ENCODE data around the gene CHPT1. TPM values are rescaled to one million over a fixed set of nuclear protein-coding genes. Genes with fewer than 3 reads are reported as not detected.

Gene CHPT1
- total RNA-seq, 2 experiments from 2014 or later: 17.0 to 17.3 TPM

DNA sequence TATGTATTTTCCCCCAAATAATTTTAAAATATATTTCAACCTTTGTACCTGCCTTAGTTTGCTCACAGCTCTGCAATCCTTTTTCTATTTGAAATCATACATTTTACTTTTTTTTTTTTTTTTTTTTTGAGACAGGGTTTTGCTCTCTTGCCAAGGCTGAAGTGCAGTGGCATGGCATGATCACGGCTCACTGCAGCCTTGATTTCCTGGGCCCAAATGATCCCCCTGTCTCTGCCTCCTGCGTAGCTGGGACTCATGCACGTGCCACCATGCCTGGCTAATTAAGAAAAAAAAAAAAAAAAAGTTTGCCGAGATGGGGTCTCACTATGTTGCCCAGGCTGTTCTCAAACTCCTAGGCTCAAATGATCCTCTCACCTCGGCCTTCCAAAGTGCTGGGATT, 43.1 kb downstream of the CHPT1 start:
- peaks cover 30% of the 10 kb centered on the region for H3K36me3 Mint-ChIP-seq (ENCODE audit: low read depth)
- no peaks in the 10 kb centered on the region for H3K27me3 Mint-ChIP-seq
- H3K4me1 Mint-ChIP-seq: peaks cover 17% of the 10 kb centered on the region
- no peak overlapping the region for H3K27ac Mint-ChIP-seq
- DNase-seq: no peak
- H3K4me3 Mint-ChIP-seq: no peak overlapping the region
- ChIA-PET POLR2A (no interaction called here), CTCF (interaction anchor here (0.7 kb wide), 1 partner anchor 39 kb away, joined by 5 read pairs; no protein-coding TSS in a partner anchor)
- H3K9me3 Mint-ChIP-seq: no peaks in the 10 kb centered on the region

DNA sequence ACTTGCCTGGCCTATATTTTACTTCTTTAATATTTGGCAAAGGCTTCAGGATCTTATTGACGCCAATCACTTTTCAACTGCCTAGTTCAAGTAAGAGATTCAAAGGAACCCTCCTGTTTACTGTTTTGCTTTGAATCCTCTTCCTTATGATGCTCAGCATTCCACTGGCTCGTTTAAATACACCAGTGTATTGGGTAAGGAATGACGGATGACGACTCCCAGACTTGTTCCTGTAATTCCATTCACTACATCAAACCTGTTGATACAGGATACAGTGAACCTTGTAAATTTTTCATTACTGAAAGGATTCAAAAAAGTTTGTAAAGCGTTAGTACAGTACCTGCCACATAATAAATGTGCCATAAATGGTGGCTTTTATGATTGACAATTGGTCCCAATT, 43.5 kb downstream of the CHPT1 start:
- H3K4me1 Mint-ChIP-seq: peaks cover 17% of the 10 kb centered on the region
- ChIA-PET POLR2A (no interaction called here), CTCF (no interaction called here)
- H3K9me3 Mint-ChIP-seq: no peaks in the 10 kb centered on the region
- no peak for DNase-seq
- peaks cover 30% of the 10 kb centered on the region for H3K36me3 Mint-ChIP-seq (ENCODE audit: low read depth)
- H3K27ac Mint-ChIP-seq: no peak overlapping the region
- no peaks in the 10 kb centered on the region for H3K27me3 Mint-ChIP-seq
- no peak overlapping the region for H3K4me3 Mint-ChIP-seq

DNA sequence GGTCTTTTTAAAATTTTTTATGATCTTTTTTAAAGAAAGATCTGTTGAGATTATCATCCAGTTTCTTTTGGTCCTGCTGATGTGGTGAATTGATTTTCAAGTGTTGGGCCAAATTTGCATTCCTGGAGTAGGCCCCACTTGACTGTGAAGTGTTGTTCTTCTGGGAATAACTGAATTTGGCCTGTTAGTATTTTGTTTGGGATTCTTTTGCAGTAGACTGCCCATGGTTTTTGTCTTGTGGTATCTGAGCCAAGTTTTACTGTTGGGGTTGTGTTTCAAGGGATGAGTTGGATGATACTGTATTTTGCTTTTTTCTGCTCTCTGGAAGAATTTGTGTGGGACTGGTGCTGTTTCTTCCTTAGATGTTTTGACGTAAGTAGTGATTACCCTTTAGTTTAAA, 45.8 kb downstream of the CHPT1 start:
- no peaks in the 10 kb centered on the region for H3K27me3 Mint-ChIP-seq
- H3K4me1 Mint-ChIP-seq: peaks cover 17% of the 10 kb centered on the region
- ChIA-PET CTCF (no interaction called here), POLR2A (no interaction called here)
- peak overlapping the region; percentile 67 for H3K27ac Mint-ChIP-seq
- no peak overlapping the region for H3K4me3 Mint-ChIP-seq
- DNase-seq: no peak
- no peaks in the 10 kb centered on the region for H3K9me3 Mint-ChIP-seq
- peaks cover 41% of the 10 kb centered on the region for H3K36me3 Mint-ChIP-seq (ENCODE audit: low read depth)

DNA sequence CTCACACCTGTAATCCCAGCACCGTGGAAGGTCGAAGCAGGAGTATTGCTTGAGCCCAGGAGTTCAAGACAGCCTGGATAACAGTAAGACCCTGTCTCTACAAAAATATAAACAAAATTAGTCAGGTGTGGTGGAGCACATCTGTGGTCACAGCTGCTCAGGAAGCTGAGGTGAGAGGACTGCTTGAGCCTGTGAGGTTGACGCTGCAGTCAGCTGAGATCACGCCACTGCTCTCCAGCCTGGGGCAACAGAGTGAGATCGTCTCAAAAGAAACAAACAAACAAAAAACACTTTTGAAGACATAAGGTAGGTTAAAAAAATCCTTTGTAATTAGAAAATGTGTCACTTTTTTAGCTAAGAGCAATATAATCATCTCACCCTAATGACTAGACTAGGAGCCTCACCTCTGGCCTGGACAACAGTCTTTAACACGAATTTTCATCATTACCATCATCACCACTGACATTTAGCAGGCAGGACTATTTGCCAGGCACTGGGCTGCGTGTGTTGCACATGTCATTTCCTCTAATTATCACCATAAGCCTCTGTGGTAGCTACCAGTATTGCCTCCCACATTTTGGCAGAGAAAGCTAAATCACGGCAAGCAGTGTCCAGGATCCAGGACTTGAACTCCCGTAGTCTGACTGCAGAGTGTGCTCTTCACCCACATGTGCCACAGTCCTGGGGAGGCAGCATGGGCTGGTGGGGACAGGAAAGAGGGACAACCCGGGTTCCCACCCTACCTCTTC, 46.5 kb downstream of the CHPT1 start:
- Mint-ChIP-seq H3K36me3 (ENCODE audit: low read depth) (peaks cover 42% of the 10 kb centered on the region), H3K4me3 (no peak overlapping the region), H3K27me3 (no peaks in the 10 kb centered on the region), H3K27ac (peak overlapping the region; percentile 67), H3K4me1 (peaks cover 17% of the 10 kb centered on the region), H3K9me3 (no peaks in the 10 kb centered on the region)
- ChIA-PET CTCF (no interaction called here), POLR2A (no interaction called here)
- peak; percentile 28 for DNase-seq

DNA sequence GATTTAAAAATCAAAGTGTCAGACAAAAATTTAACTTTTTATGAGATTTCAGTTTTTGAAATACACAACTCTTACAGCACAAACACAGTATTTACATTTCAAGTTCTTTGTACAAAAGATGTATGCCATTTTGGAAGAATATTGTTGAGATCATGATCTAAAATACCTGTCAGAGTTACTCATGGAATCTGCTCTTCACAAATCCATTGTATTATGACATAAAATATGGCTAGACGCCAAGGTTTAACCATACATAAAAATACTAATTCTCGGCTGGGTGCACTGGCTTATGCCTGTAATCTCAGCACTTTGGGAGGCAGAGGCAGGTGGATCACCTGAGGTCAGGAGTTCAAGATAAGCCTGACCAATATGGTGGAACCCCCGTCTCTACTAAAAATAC, 48.0 kb downstream of the CHPT1 start:
- no peak for DNase-seq
- Mint-ChIP-seq H3K36me3 (ENCODE audit: low read depth) (peaks cover 52% of the 10 kb centered on the region), H3K27me3 (no peaks in the 10 kb centered on the region), H3K9me3 (no peaks in the 10 kb centered on the region), H3K27ac (no peak overlapping the region), H3K4me3 (no peak overlapping the region), H3K4me1 (peaks cover 17% of the 10 kb centered on the region)
- POLR2A ChIA-PET: no interaction called here
- CTCF ChIA-PET: interaction anchor here (0.6 to 4.1 kb wide), 2 partner anchors 15 to 23 kb away, joined by 4 to 14 read pairs; no protein-coding TSS in a partner anchor

DNA sequence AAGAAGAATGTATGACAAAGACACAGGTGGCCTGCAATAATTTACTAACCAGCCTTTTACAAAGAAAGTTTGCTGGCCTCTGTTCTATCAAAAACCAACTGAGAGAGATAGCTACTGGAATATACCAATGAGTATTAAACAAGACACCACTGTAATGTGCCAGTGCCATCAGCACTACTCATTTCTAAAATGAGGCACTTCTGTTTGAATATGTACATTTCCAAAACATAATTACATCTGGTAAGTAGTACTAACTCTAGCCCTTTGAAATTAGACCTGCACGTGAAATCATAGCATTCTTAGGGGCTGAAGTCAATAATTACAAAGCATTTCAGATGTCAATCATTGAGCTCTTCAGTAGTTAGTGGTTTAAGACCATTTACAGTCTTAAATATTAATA, 48.8 kb downstream of the CHPT1 start:
- POLR2A ChIA-PET: no interaction called here
- Mint-ChIP-seq H3K4me1 (peaks cover 17% of the 10 kb centered on the region), H3K27me3 (no peaks in the 10 kb centered on the region), H3K9me3 (no peaks in the 10 kb centered on the region), H3K4me3 (no peak overlapping the region), H3K27ac (no peak overlapping the region), H3K36me3 (ENCODE audit: low read depth) (peaks cover 59% of the 10 kb centered on the region)
- CTCF ChIA-PET: interaction anchor here (0.6 to 4.1 kb wide), 2 partner anchors 14 to 23 kb away, joined by 4 to 14 read pairs; no protein-coding TSS in a partner anchor
- DNase-seq: no peak

DNA sequence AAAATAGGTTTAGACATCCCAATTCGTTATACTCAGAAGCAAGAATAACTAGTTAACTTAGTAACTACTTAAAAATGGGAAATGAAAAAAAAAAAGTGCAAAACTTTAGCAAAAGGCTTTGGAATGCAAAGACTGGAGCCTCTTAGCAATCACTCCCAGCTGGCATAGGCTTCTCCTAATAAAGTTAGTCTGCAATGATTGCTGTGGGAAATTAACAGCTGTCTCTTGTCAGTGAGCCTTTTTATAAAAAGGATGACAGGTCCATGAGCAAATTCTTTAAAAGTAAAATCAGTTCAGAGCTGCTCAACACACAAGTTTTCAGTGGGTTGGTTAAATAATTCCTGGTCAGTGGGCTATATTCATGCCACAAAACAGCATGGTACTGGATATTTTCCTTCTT, 49.2 kb downstream of the CHPT1 start:
- POLR2A ChIA-PET: interaction anchor here (0.8 kb wide), 1 partner anchor 84 kb away, joined by 3 read pairs; the partner anchor contains the start of gene GNPTAB
- Mint-ChIP-seq H3K9me3 (no peaks in the 10 kb centered on the region), H3K27me3 (no peaks in the 10 kb centered on the region), H3K4me1 (peaks cover 17% of the 10 kb centered on the region), H3K36me3 (ENCODE audit: low read depth) (peaks cover 61% of the 10 kb centered on the region), H3K4me3 (no peak overlapping the region), H3K27ac (no peak overlapping the region)
- CTCF ChIA-PET: interaction anchor here (4.1 kb wide), 1 partner anchor 13 kb away, joined by 14 read pairs; no protein-coding TSS in a partner anchor
- no peak for DNase-seq

DNA sequence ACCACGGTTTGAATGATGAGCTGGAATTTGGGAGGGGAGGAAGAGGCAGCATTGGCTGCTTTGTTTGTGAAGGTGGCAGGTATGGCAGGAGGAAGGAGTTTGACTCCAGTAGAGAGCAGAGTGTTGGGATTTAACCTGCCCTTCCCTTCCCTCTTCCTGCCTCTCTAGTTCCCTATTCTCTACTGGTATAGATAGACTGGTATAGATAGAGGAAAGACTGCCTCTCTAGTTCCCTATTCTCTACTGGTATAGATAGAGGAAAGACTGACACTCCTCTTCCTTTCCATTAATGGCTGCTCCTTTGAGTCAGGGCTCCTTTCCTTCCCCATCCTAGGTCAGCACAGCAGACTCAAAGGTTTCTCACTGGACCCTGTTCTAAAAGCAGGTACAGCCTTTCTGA, 50.3 kb downstream of the CHPT1 start:
- ChIA-PET CTCF (interaction anchor here (4.1 kb wide), 1 partner anchor 12 kb away, joined by 14 read pairs; no protein-coding TSS in a partner anchor), POLR2A (no interaction called here)
- Mint-ChIP-seq H3K4me1 (peaks cover 17% of the 10 kb centered on the region), H3K27ac (no peak overlapping the region), H3K9me3 (no peaks in the 10 kb centered on the region), H3K4me3 (no peak overlapping the region), H3K36me3 (ENCODE audit: low read depth) (peaks cover 64% of the 10 kb centered on the region), H3K27me3 (no peaks in the 10 kb centered on the region)
- DNase-seq: no peak

DNA sequence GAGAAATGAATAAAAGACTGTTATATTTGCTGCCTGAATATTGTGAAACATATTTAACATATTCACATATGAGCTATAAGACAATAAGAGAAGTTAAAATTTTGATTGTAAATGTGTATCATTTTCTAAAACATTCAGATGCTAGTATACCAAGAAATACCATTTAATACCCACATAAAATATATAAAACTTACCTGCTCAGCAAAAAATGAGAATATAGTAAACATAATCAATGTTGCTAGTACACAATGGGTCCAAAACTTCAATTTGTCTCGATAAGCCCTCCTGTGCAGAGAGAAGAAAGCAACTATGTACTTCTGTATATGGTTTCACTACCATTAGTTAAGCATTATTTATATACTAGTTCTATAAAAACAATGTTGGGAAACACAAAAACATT, 51.5 kb downstream of the CHPT1 start:
- H3K36me3 Mint-ChIP-seq (ENCODE audit: low read depth): peaks cover 62% of the 10 kb centered on the region
- H3K27me3 Mint-ChIP-seq: no peaks in the 10 kb centered on the region
- no peaks in the 10 kb centered on the region for H3K9me3 Mint-ChIP-seq
- H3K27ac Mint-ChIP-seq: no peak overlapping the region
- H3K4me1 Mint-ChIP-seq: peaks cover 6% of the 10 kb centered on the region
- CTCF ChIA-PET: interaction anchor here (4.1 kb wide), 1 partner anchor 11 kb away, joined by 14 read pairs; no protein-coding TSS in a partner anchor
- H3K4me3 Mint-ChIP-seq: no peak overlapping the region
- POLR2A ChIA-PET: no interaction called here
- no peak for DNase-seq

DNA sequence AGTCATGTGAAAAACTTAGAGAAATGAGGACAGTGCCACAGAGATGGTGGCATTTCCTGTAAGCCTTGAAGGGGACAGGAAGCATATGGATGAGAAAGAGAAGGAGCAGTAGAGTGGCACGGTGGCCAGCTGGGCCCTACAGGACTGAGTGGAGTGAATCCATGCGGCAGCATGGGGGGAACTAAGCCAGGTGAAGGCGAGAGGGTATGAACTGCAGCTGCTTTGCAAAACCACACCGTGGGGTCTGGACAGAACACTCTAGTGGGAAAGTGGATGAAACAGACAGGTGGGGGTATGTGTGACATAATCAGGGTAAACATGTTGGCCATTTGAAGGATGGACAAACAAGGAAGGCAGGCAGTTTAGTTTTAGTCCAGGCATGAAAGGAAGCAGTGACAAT, 52.2 kb downstream of the CHPT1 start:
- ChIA-PET POLR2A (no interaction called here), CTCF (no interaction called here)
- H3K27ac Mint-ChIP-seq: peak overlapping the region; percentile 33
- H3K36me3 Mint-ChIP-seq (ENCODE audit: low read depth): peaks cover 55% of the 10 kb centered on the region
- no peaks in the 10 kb centered on the region for H3K9me3 Mint-ChIP-seq
- no peaks in the 10 kb centered on the region for H3K27me3 Mint-ChIP-seq
- H3K4me1 Mint-ChIP-seq: no peaks in the 10 kb centered on the region
- DNase-seq: no peak
- H3K4me3 Mint-ChIP-seq: no peak overlapping the region

DNA sequence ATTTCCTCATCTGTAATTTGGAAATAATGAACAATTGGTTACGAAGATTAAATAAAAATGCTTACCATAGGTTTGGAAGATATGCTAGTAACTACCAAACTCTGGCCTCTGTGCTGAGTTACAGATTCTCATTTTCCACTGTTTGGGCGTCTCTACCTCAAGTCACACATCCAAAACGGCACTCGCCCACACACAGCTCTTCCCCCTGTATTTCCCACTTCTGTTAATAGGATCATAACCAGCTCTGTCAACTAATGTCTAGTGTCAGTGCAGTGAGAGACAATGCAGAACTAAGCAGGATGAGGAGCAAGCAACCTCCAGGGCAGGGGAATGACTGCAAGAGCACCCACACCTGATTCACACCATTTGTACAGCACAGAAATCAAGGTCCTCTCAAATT, 52.7 kb downstream of the CHPT1 start:
- H3K27ac Mint-ChIP-seq: no peak overlapping the region
- H3K4me3 Mint-ChIP-seq: no peak overlapping the region
- POLR2A ChIA-PET: no interaction called here
- H3K27me3 Mint-ChIP-seq: no peaks in the 10 kb centered on the region
- no peak for DNase-seq
- CTCF ChIA-PET: no interaction called here
- peaks cover 55% of the 10 kb centered on the region for H3K36me3 Mint-ChIP-seq (ENCODE audit: low read depth)
- H3K4me1 Mint-ChIP-seq: no peaks in the 10 kb centered on the region
- no peaks in the 10 kb centered on the region for H3K9me3 Mint-ChIP-seq

DNA sequence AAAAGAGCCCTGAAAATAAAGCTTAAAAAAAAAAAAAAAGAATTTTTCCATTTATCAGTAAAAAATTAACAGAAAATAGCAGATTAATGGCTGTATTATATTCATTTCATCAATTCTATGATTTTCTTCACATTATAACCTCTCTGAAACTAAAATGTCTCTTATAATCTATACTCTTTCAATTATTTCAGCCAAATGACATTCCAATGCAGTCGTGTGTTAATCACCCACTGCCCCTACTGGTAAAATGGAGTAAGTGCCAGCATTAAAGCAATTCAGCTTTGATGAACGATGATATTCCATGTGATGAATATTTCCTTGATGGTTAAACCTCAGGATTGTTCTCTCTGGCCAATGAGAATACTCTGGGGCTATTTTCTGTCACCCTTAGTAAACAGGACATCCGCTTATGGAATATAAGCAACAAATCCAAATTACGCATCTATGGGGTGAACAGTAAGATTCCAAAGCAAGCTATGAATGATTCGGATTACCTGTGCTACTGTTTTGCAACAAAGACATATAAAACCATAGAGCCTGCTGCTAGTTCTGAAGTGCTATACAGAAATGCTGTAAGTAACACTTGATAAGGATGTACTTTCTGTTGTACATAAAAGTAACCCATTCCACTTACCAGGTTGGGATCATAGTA, 62.1 kb downstream of the CHPT1 start:
- Mint-ChIP-seq H3K4me1 (no peaks in the 10 kb centered on the region), H3K36me3 (ENCODE audit: low read depth) (peaks cover 35% of the 10 kb centered on the region), H3K27ac (no peak overlapping the region), H3K27me3 (no peaks in the 10 kb centered on the region), H3K9me3 (no peaks in the 10 kb centered on the region), H3K4me3 (no peak overlapping the region)
- ChIA-PET CTCF (interaction anchor here (0.6 to 2.4 kb wide), 20 partner anchors 11 to 509 kb away, joined by 3 to 14 read pairs (median 4); partner anchors contain the start of genes ARL1 and GNPTAB), POLR2A (no interaction called here)
- DNase-seq: no peak

DNA sequence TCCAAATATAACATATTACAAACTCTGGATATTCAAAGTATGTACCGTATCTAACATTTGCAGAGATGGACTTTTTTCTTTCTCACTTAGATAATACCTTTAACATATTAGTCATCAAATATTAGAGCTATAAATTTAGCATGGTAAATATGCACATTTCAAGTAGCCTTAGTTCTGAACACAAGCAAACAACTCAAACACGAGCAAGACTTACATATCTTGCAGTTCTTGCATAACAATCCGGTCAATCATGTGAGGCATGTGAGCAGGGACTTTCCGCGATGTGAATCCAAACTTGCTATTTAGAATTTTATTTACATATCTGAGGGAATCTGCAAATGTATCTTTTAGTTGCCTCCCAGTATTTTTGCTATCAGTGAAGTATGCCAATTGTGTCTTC, 63.9 kb downstream of the CHPT1 start:
- H3K36me3 Mint-ChIP-seq (ENCODE audit: low read depth): peaks cover 36% of the 10 kb centered on the region
- CTCF ChIA-PET: interaction anchor here (0.7 to 2.0 kb wide), 2 partner anchors 68 to 78 kb away, joined by 3 to 6 read pairs; no protein-coding TSS in a partner anchor
- H3K4me1 Mint-ChIP-seq: no peaks in the 10 kb centered on the region
- no peak overlapping the region for H3K4me3 Mint-ChIP-seq
- DNase-seq: no peak
- no peaks in the 10 kb centered on the region for H3K27me3 Mint-ChIP-seq
- no peaks in the 10 kb centered on the region for H3K9me3 Mint-ChIP-seq
- POLR2A ChIA-PET: no interaction called here
- H3K27ac Mint-ChIP-seq: no peak overlapping the region

Data from activated CD4-positive, alpha-beta memory T cell treated with anti-CD3 and anti-CD28 coated beads, Interleukin-2, amount 10 ng/mL, durations not matched to agents 7 days and 5 days (primary cell).